K562 (cell line): Measurements from ENCODE around the gene UBE3D. TPM values are rescaled to one million over a fixed set of nuclear protein-coding genes. Genes with fewer than 3 reads are reported as not detected.

Experiments used
- ATAC-seq: fragments of 200-7000 bp; cut with Tn5 transposase; 3 replicates; pipeline ENCODE4 v1.9.1; 2020; ENCODE audit warnings: moderate library complexity
- BruUV-seq: library from RNA; stranded (reverse); fragments of 400-500 nt; replicated peaks from 2 replicates; lab custom pipeline; 2021; lab: Mats Ljungman, UMichigan
- CTCF ChIA-PET: fragments of 300-600 bp; formaldehyde crosslinking; extraction: SDS; loops from one replicate; lab custom pipeline; 2021; ENCODE audit warnings: low intra/inter-chr PET ratio; lab: Yijun Ruan, JAX
- POLR2A ChIA-PET: fragments of 300-600, 350-650 bp; sonication (Branson Sonifier 250); formaldehyde crosslinking; extraction: SDS; loops from one replicate; lab custom pipeline; 2021; ENCODE audit warnings: antibody characterized with exemption, inconsistent platforms; lab: Yijun Ruan, JAX
- DNase-seq, 4 experiments: peaks; one replicate each; pipeline versions ENCODE4 v3.0.0 to v3.0.0-alpha.2; 2011 to 2018; ENCODE audit warnings: low spot score in 3 of 4, mixed read lengths in 3 of 4; ENCODE audit errors: extremely low read depth in 1 of 4
- FAIRE-seq: peaks from 2 replicates; lab custom pipeline; 2011; peaks lifted over from hg19 to GRCh38; lab: Jason Lieb, UNC
- H2AFZ ChIP-seq: 2 replicates; pipeline ENCODE4 v1.6.0; 2011; ENCODE audit warnings: low read depth, low read length, control low read depth, inconsistent platforms
- H3K27ac ChIP-seq: fragments of 200-600 bp; 3 replicates; pipeline ENCODE4 v1.8.0; 2011; ENCODE audit warnings: low read depth, mild to moderate bottlenecking, control low read depth, inconsistent platforms, low read length, moderate library complexity, mixed read lengths; ENCODE audit errors: extremely low read depth
- H3K27me3 ChIP-seq, 2 experiments: fragments of 300-600 bp in 1 of 2; 2 replicates in 1 of 2; 3 replicates in 1 of 2; pipeline versions ENCODE4 v1.6.0 to v1.8.0; 2011; ENCODE audit warnings: inconsistent platforms in 2 of 2, low read length in 2 of 2, mild to moderate bottlenecking in 1 of 2, mixed read lengths in 1 of 2, moderate library complexity in 1 of 2; ENCODE audit not compliant: control insufficient read depth in 2 of 2, insufficient read depth in 2 of 2
- H3K36me3 ChIP-seq: fragments of 300-600 bp; 3 replicates; pipeline ENCODE4 v1.8.0; 2011; ENCODE audit warnings: mild to moderate bottlenecking, low read length, inconsistent platforms; ENCODE audit not compliant: control insufficient read depth, insufficient read depth
- H3K4me1 ChIP-seq, 2 experiments: fragments of 200-600 bp in 1 of 2; replicated peaks in 1 of 2; 2 replicates in 1 of 2; 3 replicates in 1 of 2; pipeline versions ENCODE4 v1.5.1 to v1.8.0; 2011; ENCODE audit warnings: inconsistent platforms in 2 of 2, low read length in 2 of 2, mild to moderate bottlenecking in 1 of 2, mixed read lengths in 1 of 2, moderate library complexity in 1 of 2; ENCODE audit not compliant: control insufficient read depth in 2 of 2, insufficient read depth in 2 of 2
- H3K4me2 ChIP-seq: 2 replicates; pipeline ENCODE4 v1.6.1; 2011; ENCODE audit warnings: low read length, control low read depth, inconsistent platforms, mixed read lengths; ENCODE audit not compliant: insufficient read depth
- H3K4me3 ChIP-seq: fragments of 200-600 bp; sonication (generic), shearing (Covaris generic); 2 replicates; pipeline ENCODE4 v1.5.1; 2016; ENCODE audit warnings: control low read depth, inconsistent platforms
- H3K79me2 ChIP-seq: fragments of 200-600 bp; 3 replicates; pipeline ENCODE4 v1.8.0; 2011; ENCODE audit warnings: low read length, inconsistent platforms; ENCODE audit not compliant: control insufficient read depth, insufficient read depth
- H3K9ac ChIP-seq, 2 experiments: 2 replicates each; pipeline versions ENCODE4 v1.6.0 to v1.6.1; 2011; ENCODE audit warnings: low read depth in 2 of 2, low read length in 2 of 2, control low read depth in 1 of 2, inconsistent platforms in 1 of 2, mild to moderate bottlenecking in 1 of 2, mixed read lengths in 1 of 2; ENCODE audit not compliant: insufficient read depth in 1 of 2
- H3K9me1 ChIP-seq: one replicate; pipeline ENCODE4 v1.6.0; 2011; ENCODE audit warnings: inconsistent platforms, mild to moderate bottlenecking, low read length, moderate library complexity; ENCODE audit not compliant: control insufficient read depth, insufficient read depth
- H3K9me3 ChIP-seq: replicated peaks from 2 replicates; pipeline ENCODE4 v1.5.1; 2011; ENCODE audit warnings: low read depth, low read length, inconsistent platforms; ENCODE audit not compliant: control insufficient read depth, insufficient read depth
- H4K20me1 ChIP-seq: replicated peaks from 2 replicates; pipeline ENCODE4 v1.6.1; 2011; ENCODE audit warnings: low read length, inconsistent platforms, mixed read lengths; ENCODE audit not compliant: control insufficient read depth, insufficient read depth
- CEBPG ChIP-seq, 3 experiments: fragments of 200-800 bp in 1 of 3; sonication (Bioruptor generic) in 1 of 3; sonication (generic) in 1 of 3; formaldehyde crosslinking in 1 of 3; IDR thresholded peaks in 2 of 3; conservative IDR thresholded peaks in 1 of 3; 2 replicates each; pipeline versions ENCODE4 v1.6.1 to v1.8.0; 2016 to 2022; ENCODE audit warnings: missing compliant biosample characterization in 2 of 3, missing genetic modification characterization in 2 of 3, mild to moderate bottlenecking in 1 of 3, missing genetic modification reagents in 1 of 3
- CHD4 ChIP-seq: fragments of 200-600 bp; sonication (generic); IDR thresholded peaks from 3 replicates; pipeline ENCODE4 v1.6.1; 2012; ENCODE audit warnings: low read depth, mild to moderate bottlenecking, mixed read lengths, low read length, inconsistent platforms; ENCODE audit not compliant: insufficient read depth, insufficient replicate concordance, poor library complexity, severe bottlenecking
- EZH2 ChIP-seq: IDR thresholded peaks from 2 replicates; pipeline ENCODE4 v1.6.1; 2012; ENCODE audit warnings: low read depth, mild to moderate bottlenecking, inconsistent platforms, low read length, borderline replicate concordance
- HNRNPUL1 ChIP-seq: fragments of 200-400 bp; formaldehyde crosslinking; IDR thresholded peaks from 2 replicates; pipeline ENCODE4 v1.6.1; 2017; ENCODE audit warnings: low read length
- MIER1 ChIP-seq: fragments of 450-650 bp; IDR thresholded peaks from 2 replicates; pipeline ENCODE4 v1.6.1; 2016; ENCODE audit warnings: antibody characterized with exemption, mild to moderate bottlenecking, low read depth
- POLR2A ChIP-seq: fragments of 450-650 bp; conservative IDR thresholded peaks from 2 replicates; pipeline ENCODE4 v1.6.1; 2016
- TCF7L2 ChIP-seq: fragments of 150-350 bp; IDR thresholded peaks from 2 replicates; pipeline ENCODE4 v1.6.1; 2016; ENCODE audit warnings: low read depth, mild to moderate bottlenecking, low read length, moderate library complexity
- ZNF79 ChIP-seq: fragments of 250-450 bp; sonication (Bioruptor Pico); IDR thresholded peaks from 2 replicates; pipeline ENCODE4 v1.4.0; 2020; ENCODE audit warnings: low read depth, mild to moderate bottlenecking, moderate library complexity
- WGBS: fragments of 100-300 bp; shearing (Covaris generic); methylation state at CpG from one replicate; pipeline ENCODE4 v1.1.6; 2016; ENCODE audit warnings: low coverage, mixed read lengths; ENCODE audit not compliant: insufficient coverage; ENCODE audit errors: missing lambda C conversion rate; 5-methylcytosine and 5-hydroxymethylcytosine counted together
- in situ Hi-C: fragments of 300-500 bp; cut with MboI; formaldehyde crosslinking; loops from 4 replicates; pipeline ENCODE4 v1.15.0; 2018; ENCODE audit warnings: inconsistent platforms, mixed read lengths
- intact Hi-C: fragments of 100-400 bp; cut with micrococcal nuclease; formaldehyde crosslinking; loops from 2 replicates; pipeline ENCODE4 v1.14.2; 2022
- polyA plus RNA-seq, 8 experiments: library from polyadenylated mRNA; depleted of rRNA in 4 of 8; stranded (reverse) in 5 of 8; unstranded in 3 of 8; fragments of >200 nt; fragmentation: Nextera tagmentation in 2 of 8; fragmentation: Illumina TruSeq in 1 of 8; extraction: Ambion mirVana in 2 of 8; extraction: Trizol in 1 of 8; gene quantifications; 2 replicates each; pipeline versions ENCODE4 v1.2.1 to v1.2.3, GENCODE V29; 2011 to 2014; ENCODE audit warnings: inconsistent platforms in 1 of 8, missing spikeins in 1 of 8
- total RNA-seq, 7 experiments: library from RNA; depleted of rRNA in 6 of 7; stranded (reverse); fragments of >200 nt in 6 of 7; fragmentation: Illumina TruSeq in 2 of 7; extraction: Trizol in 2 of 7; gene quantifications; 2 replicates each; pipeline versions ENCODE4 v1.2.1 to v1.2.3, GENCODE V29; 2011 to 2021; ENCODE audit warnings: low replicate concordance in 1 of 7
- TF ChIP-seq, protein P1 (sequence below): sonication (generic); formaldehyde crosslinking; IDR thresholded peaks from 2 replicates; pipeline ENCODE4 v1.8.1; 2023; ENCODE audit warnings: missing genetic modification reagents, mild to moderate bottlenecking, borderline replicate concordance
- TF ChIP-seq, protein P2 (sequence below): fragments of 250-450 bp; sonication (Bioruptor Pico); IDR thresholded peaks from 2 replicates; pipeline ENCODE4 v1.8.0; 2021; ENCODE audit warnings: borderline replicate concordance, mild to moderate bottlenecking, moderate library complexity; ENCODE audit not compliant: poor library complexity, severe bottlenecking
- TF ChIP-seq, protein P3 (sequence below): sonication (generic); formaldehyde crosslinking; IDR thresholded peaks from 2 replicates; pipeline ENCODE4 v1.9.0; 2022; ENCODE audit warnings: mild to moderate bottlenecking, missing genetic modification reagents

UBE3D gene
- total and polyA plus RNA-seq, 9 of the 15 experiments (the other 6 are each of a cell fraction or from before 2014, with no cell fraction given): 9.4 to 17.6 (median 11.9) TPM

DNA sequence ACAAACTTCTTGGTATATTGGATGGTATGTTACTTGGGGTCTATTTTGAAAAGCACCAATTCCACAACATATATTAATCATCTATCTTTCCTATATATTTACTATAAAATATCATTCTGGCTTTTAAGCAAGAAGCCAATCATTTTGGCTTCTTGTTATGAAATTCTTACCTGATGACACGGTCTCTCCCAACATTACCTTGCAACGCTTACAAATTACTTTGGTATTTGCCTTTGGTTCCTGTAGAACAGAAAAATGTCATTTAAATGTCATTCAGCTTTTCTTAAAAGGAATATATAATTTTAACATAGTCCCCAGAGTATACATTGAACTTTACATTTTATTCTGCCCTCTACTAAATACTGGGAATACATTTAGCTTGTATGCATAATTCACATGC lies 27.4 kb downstream of the UBE3D start:
- peaks cover 2% of the 10 kb centered on the region; the same call in 1 of the 2 replicates for H3K9me3 ChIP-seq
- peaks cover 4% of the 10 kb centered on the region; the same call in 1 of the 3 replicates for H3K36me3 ChIP-seq
- in situ Hi-C loops (no loop called here), intact Hi-C loops (no loop called here)
- no peaks in the 10 kb centered on the region for H3K27me3 ChIP-seq
- DNase-seq: no peak
- no TSS peak for BruUV-seq
- no peak overlapping the region for H3K27ac ChIP-seq
- no peaks in the 10 kb centered on the region for H3K4me1 ChIP-seq
- ChIA-PET CTCF (no interaction called here), POLR2A (no interaction called here)
- H4K20me1 ChIP-seq: no peaks in the 10 kb centered on the region
- no peak overlapping the region for H3K4me2 ChIP-seq
- H3K4me3 ChIP-seq: no peak overlapping the region
- H3K9me1 ChIP-seq: no peaks in the 10 kb centered on the region
- ATAC-seq: no peak
- FAIRE-seq: no peak
- TF ChIP-seq HNRNPUL1: no peak
- TF ChIP-seq CHD4: no peak
- TF ChIP-seq EZH2: no peak
- no peak for TF ChIP-seq CEBPG (CRISPR knock-in tag; IDR thresholded peaks at IDR 0.05)
- TF ChIP-seq CEBPG (tag; conservative IDR thresholded peaks at IDR 0.05 in 1 of 2, IDR thresholded peaks at IDR 0.05 in 1 of 2): no peak
- no peak for TF ChIP-seq TCF7L2
- TF ChIP-seq, protein P1, sequence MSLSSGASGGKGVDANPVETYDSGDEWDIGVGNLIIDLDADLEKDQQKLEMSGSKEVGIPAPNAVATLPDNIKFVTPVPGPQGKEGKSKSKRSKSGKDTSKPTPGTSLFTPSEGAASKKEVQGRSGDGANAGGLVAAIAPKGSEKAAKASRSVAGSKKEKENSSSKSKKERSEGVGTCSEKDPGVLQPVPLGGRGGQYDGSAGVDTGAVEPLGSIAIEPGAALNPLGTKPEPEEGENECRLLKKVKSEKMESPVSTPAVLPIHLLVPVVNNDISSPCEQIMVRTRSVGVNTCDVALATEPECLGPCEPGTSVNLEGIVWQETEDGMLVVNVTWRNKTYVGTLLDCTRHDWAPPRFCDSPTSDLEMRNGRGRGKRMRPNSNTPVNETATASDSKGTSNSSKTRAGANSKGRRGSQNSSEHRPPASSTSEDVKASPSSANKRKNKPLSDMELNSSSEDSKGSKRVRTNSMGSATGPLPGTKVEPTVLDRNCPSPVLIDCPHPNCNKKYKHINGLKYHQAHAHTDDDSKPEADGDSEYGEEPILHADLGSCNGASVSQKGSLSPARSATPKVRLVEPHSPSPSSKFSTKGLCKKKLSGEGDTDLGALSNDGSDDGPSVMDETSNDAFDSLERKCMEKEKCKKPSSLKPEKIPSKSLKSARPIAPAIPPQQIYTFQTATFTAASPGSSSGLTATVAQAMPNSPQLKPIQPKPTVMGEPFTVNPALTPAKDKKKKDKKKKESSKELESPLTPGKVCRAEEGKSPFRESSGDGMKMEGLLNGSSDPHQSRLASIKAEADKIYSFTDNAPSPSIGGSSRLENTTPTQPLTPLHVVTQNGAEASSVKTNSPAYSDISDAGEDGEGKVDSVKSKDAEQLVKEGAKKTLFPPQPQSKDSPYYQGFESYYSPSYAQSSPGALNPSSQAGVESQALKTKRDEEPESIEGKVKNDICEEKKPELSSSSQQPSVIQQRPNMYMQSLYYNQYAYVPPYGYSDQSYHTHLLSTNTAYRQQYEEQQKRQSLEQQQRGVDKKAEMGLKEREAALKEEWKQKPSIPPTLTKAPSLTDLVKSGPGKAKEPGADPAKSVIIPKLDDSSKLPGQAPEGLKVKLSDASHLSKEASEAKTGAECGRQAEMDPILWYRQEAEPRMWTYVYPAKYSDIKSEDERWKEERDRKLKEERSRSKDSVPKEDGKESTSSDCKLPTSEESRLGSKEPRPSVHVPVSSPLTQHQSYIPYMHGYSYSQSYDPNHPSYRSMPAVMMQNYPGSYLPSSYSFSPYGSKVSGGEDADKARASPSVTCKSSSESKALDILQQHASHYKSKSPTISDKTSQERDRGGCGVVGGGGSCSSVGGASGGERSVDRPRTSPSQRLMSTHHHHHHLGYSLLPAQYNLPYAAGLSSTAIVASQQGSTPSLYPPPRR (CRISPR knock-in tag): no peak
- TF ChIP-seq, protein P2, sequence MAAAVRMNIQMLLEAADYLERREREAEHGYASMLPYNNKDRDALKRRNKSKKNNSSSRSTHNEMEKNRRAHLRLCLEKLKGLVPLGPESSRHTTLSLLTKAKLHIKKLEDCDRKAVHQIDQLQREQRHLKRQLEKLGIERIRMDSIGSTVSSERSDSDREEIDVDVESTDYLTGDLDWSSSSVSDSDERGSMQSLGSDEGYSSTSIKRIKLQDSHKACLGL (CRISPR knock-in tag): no peak
- no peak for TF ChIP-seq POLR2A
- TF ChIP-seq MIER1: no peak
- TF ChIP-seq ZNF79: no peak
- TF ChIP-seq, protein P3, sequence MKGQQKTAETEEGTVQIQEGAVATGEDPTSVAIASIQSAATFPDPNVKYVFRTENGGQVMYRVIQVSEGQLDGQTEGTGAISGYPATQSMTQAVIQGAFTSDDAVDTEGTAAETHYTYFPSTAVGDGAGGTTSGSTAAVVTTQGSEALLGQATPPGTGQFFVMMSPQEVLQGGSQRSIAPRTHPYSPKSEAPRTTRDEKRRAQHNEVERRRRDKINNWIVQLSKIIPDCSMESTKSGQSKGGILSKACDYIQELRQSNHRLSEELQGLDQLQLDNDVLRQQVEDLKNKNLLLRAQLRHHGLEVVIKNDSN (CRISPR knock-in tag): no peak
- no peaks in the 10 kb centered on the region for H3K79me2 ChIP-seq
- no peak overlapping the region for H2AFZ ChIP-seq
- WGBS: 100% methylated on average over 2 of the region's 2 CpGs
- H3K9ac ChIP-seq: no peak overlapping the region
